Stimulated activated CD4-positive, alpha-beta T cell treated with anti-CD3 and anti-CD28 coated beads, Interleukin-2, amount 100 ng/mL, for 24 hours (primary cell): ENCODE data around the gene NOTUM.
"Not testable (repeated sequence)": the region's sequence is repeated elsewhere in the genome, so short reads cannot be mapped to it uniquely, and the experiment has no call there.

Experiments used
- DNase-seq, 2 donors: peaks; one replicate each; pipeline ENCODE4 v3.0.0-alpha.2; 2020

The NOTUM gene

DNA sequence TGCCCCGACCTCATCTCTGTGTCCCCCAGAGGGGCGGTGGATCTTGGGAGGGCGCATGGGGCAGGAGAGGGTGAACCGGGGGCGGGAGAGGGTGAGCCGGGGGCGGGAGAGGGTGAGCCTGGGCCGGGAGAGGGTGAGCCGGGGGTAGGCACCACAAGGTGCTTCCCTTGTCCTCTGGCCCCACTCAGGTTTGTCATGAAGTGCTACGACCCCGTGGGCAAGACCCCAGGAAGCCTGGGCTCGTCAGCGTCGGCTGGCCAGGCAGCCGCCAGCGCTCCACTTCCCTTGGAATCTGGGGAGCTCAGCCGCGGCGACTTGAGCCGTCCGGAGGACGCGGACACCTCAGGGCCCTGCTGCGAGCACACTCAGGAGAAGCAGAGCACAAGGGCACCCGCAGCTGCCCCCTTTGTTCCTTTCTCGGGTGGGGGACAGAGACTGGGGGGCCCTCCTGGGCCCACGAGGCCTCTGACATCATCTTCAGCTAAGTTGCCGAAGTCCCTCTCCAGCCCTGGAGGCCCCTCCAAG, 35.3 kb upstream of the NOTUM start:
- DNase-seq: no peak

- DNase-seq: no peak
Measured at GRCh38 chr17:81995463-81996231, 34.7 kb upstream of the NOTUM start.

DNA sequence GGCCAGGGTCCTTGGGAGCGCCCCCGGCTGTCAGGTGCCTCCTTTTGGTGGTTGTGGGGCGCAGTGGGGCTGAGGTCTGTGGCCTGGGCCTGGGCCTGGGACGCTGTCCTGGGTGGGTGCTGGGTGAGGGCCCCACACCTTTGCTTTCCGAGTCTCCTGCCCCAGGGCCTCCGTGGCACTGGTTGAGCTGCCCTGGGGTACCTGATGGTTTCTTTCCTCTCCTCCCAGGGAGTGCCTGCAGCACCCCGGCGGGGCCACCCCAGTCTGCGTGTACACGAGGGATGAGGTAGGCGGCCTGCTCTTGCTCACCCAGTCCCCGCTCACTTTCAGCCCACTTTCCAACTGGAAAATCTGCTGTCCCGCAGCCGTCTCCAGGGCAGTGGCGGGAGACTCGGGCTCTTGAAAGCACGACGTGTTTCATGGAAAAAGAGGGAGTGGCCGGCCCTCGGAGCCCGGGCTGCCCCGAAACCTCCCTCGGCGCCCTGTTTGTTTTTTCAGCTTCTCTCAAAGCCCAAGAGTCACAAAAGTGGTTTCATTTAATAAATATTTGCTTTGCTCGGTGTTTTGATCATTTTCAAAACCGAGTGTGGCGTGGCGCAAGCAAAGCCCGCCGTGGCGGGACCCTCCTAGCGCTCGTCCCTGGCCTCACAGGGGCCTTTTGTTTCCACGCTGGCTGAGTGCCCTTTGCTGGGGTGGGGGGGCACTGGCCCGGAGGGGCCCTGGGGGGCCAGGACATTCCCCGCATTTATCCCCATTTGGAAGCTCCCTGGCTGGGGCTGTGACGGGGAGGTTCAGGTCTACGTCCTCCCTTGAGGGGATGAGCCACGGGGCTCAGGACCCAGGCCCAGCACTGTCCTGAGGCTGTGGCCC, 33.8 kb upstream of the NOTUM start:
- DNase-seq: no peak

DNA sequence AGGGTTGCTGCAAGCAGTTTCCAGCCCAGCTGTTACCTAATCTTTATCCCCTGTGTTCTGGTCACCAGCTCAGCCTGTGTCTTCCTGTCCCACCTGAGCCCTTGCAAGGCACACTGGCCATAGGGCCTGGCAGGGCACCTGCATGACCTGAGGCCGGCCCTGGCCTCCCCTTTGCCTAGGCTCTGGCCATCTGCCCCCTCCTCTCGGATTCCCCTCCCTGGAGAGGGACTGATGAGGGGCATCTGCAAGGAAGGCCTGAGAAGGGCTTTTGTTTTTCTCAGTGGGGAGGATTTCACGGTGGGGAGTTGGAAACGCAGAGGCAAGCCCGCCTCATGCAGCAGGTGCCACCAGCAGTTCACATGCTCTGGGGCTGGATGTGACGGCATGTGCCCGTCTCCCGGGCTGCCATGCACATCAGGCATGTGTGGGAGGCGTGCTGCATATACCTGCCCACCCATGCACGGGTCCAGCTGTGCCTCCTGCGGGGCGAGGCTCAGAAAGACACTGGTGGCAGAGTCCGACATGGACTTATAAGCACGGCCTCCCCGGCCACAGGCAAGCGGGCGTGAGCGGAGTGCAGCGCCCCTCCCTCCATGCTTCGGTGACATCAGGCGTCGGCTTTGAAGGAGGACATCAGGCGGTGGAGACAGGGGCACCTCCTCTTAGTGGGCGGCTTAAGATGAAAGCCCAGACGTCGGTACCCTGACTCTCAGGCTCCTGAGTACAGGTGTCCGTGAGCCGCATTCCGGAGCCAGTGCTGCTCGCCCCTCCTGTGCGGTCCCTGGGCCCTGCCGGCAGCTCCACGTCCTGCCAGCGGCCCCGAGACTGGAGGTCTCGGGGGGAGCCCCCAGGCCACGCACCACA, 33.0 kb upstream of the NOTUM start:
- DNase-seq: no peak

GRCh38 chr17:81992306-81993102, 31.5 kb upstream of the NOTUM start:
- no peak for DNase-seq

DNA sequence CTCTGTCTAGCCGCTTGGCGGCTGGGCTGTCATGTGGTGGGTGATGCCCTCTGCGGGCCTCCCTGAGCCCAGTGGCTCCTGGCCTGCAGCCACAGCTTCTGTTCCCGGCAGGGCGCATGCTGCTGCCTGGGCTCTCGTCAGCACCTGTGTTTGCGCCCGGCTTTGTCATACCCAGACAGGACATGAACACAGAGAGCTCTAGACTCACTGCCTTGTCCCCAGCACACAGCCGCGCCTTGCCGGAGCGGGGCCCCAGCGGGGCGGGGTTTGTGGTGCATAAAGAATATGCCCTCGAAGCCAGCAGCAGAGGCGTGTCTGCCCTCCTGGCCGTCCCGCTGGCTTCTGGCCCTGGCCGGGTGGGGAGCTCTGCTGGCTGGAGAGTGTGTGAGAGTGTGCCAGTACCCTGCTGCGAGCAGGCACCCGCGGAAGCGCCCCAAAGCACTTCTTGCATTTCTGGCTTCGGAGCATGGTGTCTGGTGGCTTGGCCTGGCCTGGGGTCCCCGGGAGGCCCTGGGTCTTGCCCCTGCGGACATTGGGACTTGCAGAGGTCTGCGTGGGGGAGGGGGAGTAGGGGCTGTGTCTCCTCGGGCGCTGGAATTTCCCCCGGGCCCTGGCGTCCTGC, 30.8 kb upstream of the NOTUM start:
- DNase-seq: no peak

DNA sequence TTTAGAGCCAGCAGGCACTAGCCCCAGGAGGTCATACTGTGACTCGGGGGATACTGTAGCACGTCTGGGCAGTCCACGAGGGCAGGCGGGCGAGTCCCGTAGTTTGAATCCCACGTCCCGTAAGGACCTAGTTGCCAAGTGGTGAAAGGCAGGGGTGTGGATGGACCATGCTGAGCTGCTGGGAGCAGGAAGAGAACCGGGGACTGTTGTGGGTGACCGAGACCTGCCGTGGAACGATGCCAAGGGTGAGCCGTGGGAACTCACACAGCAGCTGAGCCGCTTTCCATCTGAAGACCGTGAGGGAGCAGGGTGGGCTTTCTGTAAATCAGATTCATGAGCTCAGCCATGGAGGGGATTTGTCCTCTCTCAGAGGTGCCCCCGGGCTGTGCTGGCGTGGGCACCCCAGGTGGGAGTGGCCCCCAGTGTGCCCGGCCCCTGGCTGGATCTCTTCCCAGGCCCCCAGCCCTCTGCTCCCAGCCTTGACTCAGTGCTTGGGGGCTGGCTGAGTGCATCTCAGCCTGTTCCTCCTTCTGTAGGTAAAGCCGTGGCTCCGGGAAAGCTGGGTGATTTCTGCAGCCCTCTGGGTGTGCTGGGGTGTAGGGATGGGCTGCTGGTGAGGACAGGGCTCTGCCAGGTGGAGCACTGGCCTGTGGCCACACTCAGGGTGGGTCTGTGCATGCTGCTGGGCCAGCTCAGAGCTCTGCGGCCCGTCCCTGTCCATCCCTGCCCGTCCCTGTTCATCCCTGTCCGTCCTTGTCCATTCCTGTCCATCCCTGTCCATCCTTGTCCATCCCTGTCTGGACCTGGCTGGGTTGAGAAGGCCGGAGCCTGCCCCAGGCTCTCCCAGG, 30.1 kb upstream of the NOTUM start:
- DNase-seq: no peak

- DNase-seq: no peak
Measured at GRCh38 chr17:81987161-81987770, 26.3 kb upstream of the NOTUM start.

GRCh38 chr17:81986606-81987005, 25.6 kb upstream of the NOTUM start:
- DNase-seq: no peak

- DNase-seq: no peak
Measured at GRCh38 chr17:81984773-81985410, 23.9 kb upstream of the NOTUM start.

DNA sequence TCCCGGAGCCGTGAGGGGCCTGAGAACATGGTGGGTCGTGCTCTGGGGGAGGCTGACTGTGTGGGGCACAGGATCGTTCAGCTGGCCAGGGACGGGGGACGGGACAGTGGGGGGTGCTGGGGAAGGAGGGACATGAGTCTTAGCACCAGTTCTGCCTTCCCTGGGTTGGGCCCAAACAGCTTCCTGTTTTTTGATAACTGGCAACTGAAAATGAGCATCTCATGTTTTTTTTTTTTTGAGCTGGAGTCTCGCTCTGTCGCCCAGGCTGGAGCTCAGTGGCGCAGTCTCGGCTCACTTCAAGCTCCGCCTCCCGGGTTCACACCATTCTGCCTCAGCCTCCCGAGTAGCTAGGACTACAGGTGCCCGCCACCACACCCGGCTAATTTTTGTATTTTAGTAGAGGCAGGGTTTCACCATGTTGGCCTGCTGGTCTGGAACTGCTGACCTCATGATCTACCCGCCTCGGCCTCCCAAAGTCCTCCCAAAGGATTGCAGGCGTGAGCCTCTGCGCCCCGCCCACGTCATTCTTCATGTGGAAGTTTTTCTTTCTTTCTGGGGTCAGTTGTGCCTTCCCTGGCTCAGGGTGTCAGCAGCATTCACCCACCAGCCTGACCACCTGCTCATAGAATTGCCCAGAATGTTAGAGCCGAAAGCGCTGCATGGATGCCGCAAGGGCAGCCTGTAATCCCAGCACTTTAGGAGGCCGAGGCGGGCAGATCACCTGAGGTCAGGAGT, 22.8 kb upstream of the NOTUM start:
- no peak for DNase-seq

DNA sequence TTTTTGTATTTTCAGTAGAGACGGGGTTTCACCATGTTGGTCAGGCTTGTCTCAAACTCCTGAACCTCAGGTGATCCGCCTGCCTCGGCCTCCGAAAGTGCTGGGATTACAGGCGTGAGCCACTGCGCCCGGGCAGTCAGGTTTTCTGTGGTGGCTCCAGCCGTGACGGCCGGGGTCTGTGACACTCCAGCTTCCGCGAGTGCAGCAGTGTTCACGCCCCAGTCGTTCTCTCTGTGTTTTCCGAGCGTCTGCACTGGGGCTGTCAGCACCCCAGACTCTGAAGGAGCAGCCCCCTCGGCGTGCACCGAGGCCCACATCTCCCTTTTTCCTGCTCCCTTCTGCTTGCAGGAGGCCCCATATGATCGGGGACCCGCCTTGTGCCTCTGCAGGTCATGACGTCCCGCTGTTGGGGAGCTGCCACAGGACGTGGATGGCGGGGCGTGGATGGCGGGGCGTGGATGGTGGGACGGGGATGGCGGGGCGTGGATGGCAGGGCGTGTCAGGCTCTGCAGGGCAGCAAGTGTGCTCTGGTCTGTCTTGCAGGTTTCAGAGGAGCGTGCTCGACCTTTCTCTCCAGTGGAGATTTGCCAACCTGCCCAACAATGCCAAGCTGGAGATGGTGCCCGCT, 22.1 kb upstream of the NOTUM start:
- DNase-seq: no peak

- DNase-seq: not testable (repeated sequence)
Measured at GRCh38 chr17:81981511-81981910, 20.5 kb upstream of the NOTUM start.

GRCh38 chr17:81980707-81981343, 19.8 kb upstream of the NOTUM start:
- DNase-seq: no peak

- DNase-seq: no peak
Measured at GRCh38 chr17:81980122-81980521, 19.1 kb upstream of the NOTUM start.

DNA sequence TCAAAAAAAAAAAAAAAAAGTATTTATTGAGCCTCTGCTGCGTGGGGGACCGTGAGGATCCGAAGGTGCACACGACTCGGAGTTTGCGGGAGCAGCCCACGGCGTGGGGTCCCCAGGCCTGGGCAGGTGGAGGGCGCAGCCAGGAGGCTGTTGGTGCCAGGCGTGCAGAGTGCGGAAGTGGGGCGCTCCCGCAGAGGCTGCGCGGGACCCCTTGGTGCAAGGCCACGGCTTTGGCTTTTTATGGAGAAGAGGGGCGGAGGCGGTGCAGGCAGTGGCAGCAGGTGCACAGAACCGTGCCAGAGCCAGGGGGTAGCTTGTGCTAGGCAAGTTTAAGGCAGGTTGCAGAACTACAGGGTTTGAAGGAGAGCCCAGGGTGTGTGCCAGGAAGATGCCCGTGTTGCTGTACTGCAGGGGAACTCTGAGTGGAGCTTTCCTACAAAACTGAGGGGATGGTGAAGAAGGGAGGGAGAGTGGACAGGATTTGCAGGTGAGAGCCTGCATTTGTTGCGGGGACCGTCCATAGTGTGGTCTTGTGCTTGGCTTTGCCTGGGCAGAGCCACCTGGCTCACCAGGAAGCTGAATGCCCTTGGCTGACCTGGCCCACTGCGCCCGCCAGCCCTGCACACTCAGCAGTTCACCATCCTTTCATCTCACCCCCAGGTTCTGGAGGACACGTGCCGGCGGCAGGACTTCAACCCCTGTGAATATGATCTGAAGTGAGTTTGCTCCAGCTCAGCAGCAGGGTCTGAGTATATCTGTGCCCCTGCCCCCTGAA, 17.7 kb upstream of the NOTUM start:
- no peak for DNase-seq

GRCh38 chr17:81977211-81977808, 16.3 kb upstream of the NOTUM start, which contains the start of gene ASPSCR1:
Gene ASPSCR1, plus strand, starts transcription at chr17:81977629. Its CDS starts 18 bp downstream, at chr17:81977647.
- peak; percentile 92 to 93 for DNase-seq
